Pons (tissue), 1 donor: ENCODE data around the gene APBA1.
A peak's percentile ranks its signal among the peaks of the same experiment; 100 is the strongest.
"Not testable (repeated sequence)": the region's sequence is repeated elsewhere in the genome, so short reads cannot be mapped to it uniquely, and the experiment has no call there.

Experiments used
- DNase-seq: peaks from one replicate; pipeline ENCODE4 v3.0.0-alpha.2; 2016; ENCODE audit warnings: low spot score

The APBA1 gene

GRCh38 chr9:69605406-69605805, 66.8 kb downstream of the APBA1 start:
- DNase-seq, result no peak

GRCh38 chr9:69604568-69605219, 67.5 kb downstream of the APBA1 start:
- no peak for DNase-seq

- no peak for DNase-seq
Observed at GRCh38 chr9:69603656-69604055, 68.5 kb downstream of the APBA1 start.

- no peak for DNase-seq
Observed at GRCh38 chr9:69602773-69603172, 69.4 kb downstream of the APBA1 start.

GRCh38 chr9:69601698-69602097, 70.5 kb downstream of the APBA1 start:
- DNase-seq, result no peak

- no peak for DNase-seq
Observed at GRCh38 chr9:69600314-69601047, 71.7 kb downstream of the APBA1 start.

GRCh38 chr9:69599232-69599971, 72.8 kb downstream of the APBA1 start:
- DNase-seq, result no peak

- not testable (repeated sequence) for DNase-seq
Observed at GRCh38 chr9:69596906-69597305, 75.3 kb downstream of the APBA1 start.

- no peak for DNase-seq
Observed at GRCh38 chr9:69594180-69594579, 78.0 kb downstream of the APBA1 start.

GRCh38 chr9:69593756-69594155, 78.4 kb downstream of the APBA1 start:
- DNase-seq, result no peak

GRCh38 chr9:69593301-69593700, 78.9 kb downstream of the APBA1 start:
- DNase-seq, result no peak

GRCh38 chr9:69590266-69590665, 81.9 kb downstream of the APBA1 start:
- DNase-seq, result peak; percentile 69

- DNase-seq, result no peak
Observed at GRCh38 chr9:69589156-69589555, 83.0 kb downstream of the APBA1 start.

GRCh38 chr9:69585571-69585970, 86.6 kb downstream of the APBA1 start:
- DNase-seq, result no peak

GRCh38 chr9:69584759-69585158, 87.4 kb downstream of the APBA1 start:
- DNase-seq, result no peak

GRCh38 chr9:69583645-69584234, 88.4 kb downstream of the APBA1 start:
- DNase-seq, result no peak

- peak; percentile 48 for DNase-seq
Observed at GRCh38 chr9:69582544-69583297, 89.5 kb downstream of the APBA1 start.

- DNase-seq, result no peak
Observed at GRCh38 chr9:69582018-69582417, 90.2 kb downstream of the APBA1 start.

- DNase-seq, result no peak
Observed at GRCh38 chr9:69580582-69581214, 91.5 kb downstream of the APBA1 start.

- DNase-seq, result no peak
Observed at GRCh38 chr9:69579760-69580581, 92.2 kb downstream of the APBA1 start.
